ENCODE results near the gene AFAP1L2.

DNA sequence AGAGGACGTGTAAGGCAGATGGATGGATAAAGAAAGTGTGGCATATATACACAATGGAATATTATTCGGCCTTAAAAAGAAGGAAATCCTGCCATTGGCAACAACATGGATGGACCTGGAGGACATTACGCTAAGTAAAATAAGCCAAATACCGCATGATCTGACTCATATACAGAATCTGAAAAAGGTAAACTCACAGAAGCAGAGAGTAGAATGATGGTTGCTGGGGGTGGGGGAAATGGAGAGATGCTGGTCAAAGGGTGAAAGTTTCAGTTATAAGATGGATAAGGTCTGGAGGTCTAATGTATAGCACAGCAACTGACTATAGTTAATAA is 36.3 kb downstream of the AFAP1L2 start:
- TF ChIP-seq POLR2A (IDR thresholded peaks at IDR 0.05; ENCODE audit: low read depth, low read length) (no peak), POLR2AphosphoS5 (IDR thresholded peaks at IDR 0.05; ENCODE audit: low read depth, low read length) (no peak), TAF1 (IDR thresholded peaks at IDR 0.05; ENCODE audit: borderline replicate concordance, low read depth, low read length) (no peak)
